ENCODE results near the gene NTMT1.

- no peak for TF ChIP-seq CTCF (IDR thresholded peaks at IDR 0.05; ENCODE audit: low read depth, low read length)
- no peak for TF ChIP-seq EZH2phosphoT487 (IDR thresholded peaks at IDR 0.05; ENCODE audit: low read depth)
Observed at GRCh38 chr9:129596541-129597331, 29.2 kb upstream of the NTMT1 start.
